ENCODE data around the gene SPACA7.

DNA sequence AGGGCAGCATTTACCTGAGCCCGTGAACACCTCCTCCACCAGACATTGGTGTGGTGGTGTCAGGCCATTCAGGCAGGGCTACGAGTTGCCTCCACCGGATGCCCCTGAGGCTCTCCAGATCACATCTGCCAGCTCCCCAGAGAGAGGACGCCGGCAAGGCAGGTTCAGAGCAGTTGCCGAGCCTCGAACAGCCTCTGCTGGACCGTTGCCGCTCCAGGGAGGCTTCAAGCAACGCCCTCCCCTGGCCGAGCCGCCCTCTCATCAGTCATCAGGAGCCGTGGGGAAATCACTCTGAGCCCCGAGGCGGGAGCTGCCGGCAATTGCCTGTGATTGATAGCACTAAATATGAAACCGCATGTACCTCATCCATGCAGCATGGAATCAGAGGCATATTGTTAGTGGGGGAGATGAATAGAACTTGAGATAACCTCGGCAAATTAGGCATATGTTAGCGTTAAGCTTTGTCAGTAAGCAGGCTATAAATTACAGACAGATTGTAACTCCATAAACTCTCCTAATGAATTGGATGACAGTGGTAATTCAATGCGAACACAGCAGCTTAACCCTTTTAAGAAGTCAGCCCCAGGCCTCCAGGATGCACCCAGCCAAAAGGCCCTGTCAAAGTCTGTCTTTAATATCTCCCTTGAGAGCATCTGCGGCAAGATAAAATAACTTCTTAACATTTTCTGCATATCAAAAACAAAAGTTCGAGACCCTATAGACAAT, 29.8 kb upstream of the SPACA7 start:
- TF ChIP-seq, protein P1, sequence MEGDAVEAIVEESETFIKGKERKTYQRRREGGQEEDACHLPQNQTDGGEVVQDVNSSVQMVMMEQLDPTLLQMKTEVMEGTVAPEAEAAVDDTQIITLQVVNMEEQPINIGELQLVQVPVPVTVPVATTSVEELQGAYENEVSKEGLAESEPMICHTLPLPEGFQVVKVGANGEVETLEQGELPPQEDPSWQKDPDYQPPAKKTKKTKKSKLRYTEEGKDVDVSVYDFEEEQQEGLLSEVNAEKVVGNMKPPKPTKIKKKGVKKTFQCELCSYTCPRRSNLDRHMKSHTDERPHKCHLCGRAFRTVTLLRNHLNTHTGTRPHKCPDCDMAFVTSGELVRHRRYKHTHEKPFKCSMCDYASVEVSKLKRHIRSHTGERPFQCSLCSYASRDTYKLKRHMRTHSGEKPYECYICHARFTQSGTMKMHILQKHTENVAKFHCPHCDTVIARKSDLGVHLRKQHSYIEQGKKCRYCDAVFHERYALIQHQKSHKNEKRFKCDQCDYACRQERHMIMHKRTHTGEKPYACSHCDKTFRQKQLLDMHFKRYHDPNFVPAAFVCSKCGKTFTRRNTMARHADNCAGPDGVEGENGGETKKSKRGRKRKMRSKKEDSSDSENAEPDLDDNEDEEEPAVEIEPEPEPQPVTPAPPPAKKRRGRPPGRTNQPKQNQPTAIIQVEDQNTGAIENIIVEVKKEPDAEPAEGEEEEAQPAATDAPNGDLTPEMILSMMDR (conservative IDR thresholded peaks at IDR 0.05; ENCODE audit: low read length): no peak
- TF ChIP-seq EZH2phosphoT487 (IDR thresholded peaks at IDR 0.05; ENCODE audit: borderline replicate concordance): no peak
